Nephron progenitor cell (in vitro differentiated cells): ENCODE results near the gene ZDHHC14.

Experiments used
- DNase-seq: peaks from one replicate; pipeline ENCODE4 v3.0.0; 2021
- H3K27ac Mint-ChIP-seq: 2 replicates; pipeline ENCODE4 v1.8.0; 2021; ENCODE audit warnings: mild to moderate bottlenecking, moderate library complexity, mixed read lengths
- H3K27me3 Mint-ChIP-seq: 2 replicates; pipeline ENCODE4 v1.8.0; 2021; ENCODE audit warnings: mild to moderate bottlenecking, low read depth, mixed read lengths; ENCODE audit not compliant: poor library complexity
- H3K36me3 Mint-ChIP-seq: 2 replicates; pipeline ENCODE4 v1.8.0; 2021; ENCODE audit warnings: low read depth, mixed read lengths
- H3K4me1 Mint-ChIP-seq: 2 replicates; pipeline ENCODE4 v1.8.0; 2021; ENCODE audit warnings: mixed read lengths
- H3K4me3 Mint-ChIP-seq: 2 replicates; pipeline ENCODE4 v1.8.0; 2021; ENCODE audit warnings: mild to moderate bottlenecking, moderate library complexity, mixed read lengths
- H3K9me3 Mint-ChIP-seq: 2 replicates; pipeline ENCODE4 v1.8.0; 2021; ENCODE audit warnings: mild to moderate bottlenecking, moderate library complexity, mixed read lengths
- TF ChIP-seq, protein P1 (sequence below): fragments of 200-600 bp; sonication (generic); IDR thresholded peaks from 2 replicates; pipeline ENCODE4 v1.5.0; 2021; ENCODE audit warnings: antibody characterized with exemption

ZDHHC14 gene

DNA sequence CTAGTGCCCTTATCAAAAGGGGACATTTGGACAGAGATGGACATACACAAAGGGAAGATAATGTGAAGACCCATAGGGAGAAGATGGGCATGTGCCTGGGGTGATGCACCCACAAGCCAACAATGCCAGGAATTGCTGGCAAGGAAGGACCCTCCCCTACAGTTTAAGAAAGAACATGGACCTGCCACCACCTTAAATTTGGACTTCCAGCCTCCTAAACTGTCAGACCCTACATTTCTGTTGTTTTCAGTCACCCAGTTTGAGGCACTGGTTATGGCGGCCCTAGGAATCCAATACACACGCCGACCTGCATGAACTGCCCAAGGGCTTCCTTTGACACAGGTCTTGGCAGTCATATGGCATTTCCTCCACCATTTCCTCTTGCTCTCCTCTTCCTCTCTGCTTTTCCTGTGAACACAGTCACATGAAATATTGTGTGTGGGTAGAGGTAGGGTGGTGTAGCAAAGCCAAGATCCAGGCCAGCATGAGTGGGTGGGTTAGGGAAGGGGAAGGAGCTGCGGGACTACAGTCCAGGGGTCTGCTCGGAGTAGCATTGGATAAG is 115.6 kb downstream of the ZDHHC14 start:
- Mint-ChIP-seq H3K36me3 (no peaks in the 10 kb centered on the region), H3K9me3 (peaks cover 11% of the 10 kb centered on the region), H3K4me1 (no peaks in the 10 kb centered on the region), H3K27ac (no peak overlapping the region), H3K4me3 (no peak overlapping the region), H3K27me3 (peaks cover 2% of the 10 kb centered on the region)
- DNase-seq: no peak
- TF ChIP-seq, protein P1, sequence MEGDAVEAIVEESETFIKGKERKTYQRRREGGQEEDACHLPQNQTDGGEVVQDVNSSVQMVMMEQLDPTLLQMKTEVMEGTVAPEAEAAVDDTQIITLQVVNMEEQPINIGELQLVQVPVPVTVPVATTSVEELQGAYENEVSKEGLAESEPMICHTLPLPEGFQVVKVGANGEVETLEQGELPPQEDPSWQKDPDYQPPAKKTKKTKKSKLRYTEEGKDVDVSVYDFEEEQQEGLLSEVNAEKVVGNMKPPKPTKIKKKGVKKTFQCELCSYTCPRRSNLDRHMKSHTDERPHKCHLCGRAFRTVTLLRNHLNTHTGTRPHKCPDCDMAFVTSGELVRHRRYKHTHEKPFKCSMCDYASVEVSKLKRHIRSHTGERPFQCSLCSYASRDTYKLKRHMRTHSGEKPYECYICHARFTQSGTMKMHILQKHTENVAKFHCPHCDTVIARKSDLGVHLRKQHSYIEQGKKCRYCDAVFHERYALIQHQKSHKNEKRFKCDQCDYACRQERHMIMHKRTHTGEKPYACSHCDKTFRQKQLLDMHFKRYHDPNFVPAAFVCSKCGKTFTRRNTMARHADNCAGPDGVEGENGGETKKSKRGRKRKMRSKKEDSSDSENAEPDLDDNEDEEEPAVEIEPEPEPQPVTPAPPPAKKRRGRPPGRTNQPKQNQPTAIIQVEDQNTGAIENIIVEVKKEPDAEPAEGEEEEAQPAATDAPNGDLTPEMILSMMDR: no peak

DNA sequence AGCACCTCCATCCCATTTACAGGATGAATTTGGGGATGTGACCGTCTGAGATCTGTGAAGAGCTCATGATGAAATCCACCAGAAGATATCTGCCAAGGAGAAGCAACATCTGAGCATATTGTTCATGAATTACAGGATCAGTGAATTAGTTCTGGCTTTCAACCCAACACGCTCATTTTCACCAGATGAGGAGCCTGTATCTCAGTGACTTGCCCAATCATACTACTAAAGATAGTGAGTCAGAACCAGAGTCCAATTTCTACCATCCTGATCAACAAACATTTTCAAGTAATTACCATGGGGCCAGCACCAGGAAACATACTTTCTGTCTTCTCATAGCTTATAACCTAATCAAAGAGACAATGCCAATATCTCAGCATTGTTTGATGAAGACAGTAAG is 116.6 kb downstream of the ZDHHC14 start:
- H3K27ac Mint-ChIP-seq: no peak overlapping the region
- H3K4me3 Mint-ChIP-seq: no peak overlapping the region
- peaks cover 11% of the 10 kb centered on the region for H3K9me3 Mint-ChIP-seq
- TF ChIP-seq, protein P1: no peak
- H3K36me3 Mint-ChIP-seq: no peaks in the 10 kb centered on the region
- DNase-seq: no peak
- H3K4me1 Mint-ChIP-seq: no peaks in the 10 kb centered on the region
- H3K27me3 Mint-ChIP-seq: peaks cover 2% of the 10 kb centered on the region

DNA sequence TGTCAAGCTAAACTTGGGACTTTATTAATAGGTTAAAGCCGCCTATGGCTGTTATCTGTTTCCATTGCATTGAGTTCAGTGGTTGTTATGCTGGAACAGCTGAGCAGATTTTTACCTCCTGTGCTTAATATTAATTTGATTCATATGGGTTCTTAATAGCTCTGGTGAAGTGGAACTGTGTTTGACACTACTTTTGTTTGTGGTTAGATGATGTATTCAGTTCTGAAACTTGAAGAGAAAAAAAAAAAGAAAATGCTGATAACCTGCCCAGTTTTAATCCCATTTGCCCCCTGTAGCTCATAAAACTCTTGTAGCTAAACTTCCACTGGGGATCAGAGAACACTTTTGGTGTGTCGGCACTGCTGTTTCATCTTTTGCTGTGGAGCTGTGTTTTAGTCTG is 117.8 kb downstream of the ZDHHC14 start:
- no peaks in the 10 kb centered on the region for H3K4me1 Mint-ChIP-seq
- DNase-seq: no peak
- H3K36me3 Mint-ChIP-seq: no peaks in the 10 kb centered on the region
- H3K27ac Mint-ChIP-seq: no peak overlapping the region
- peaks cover 16% of the 10 kb centered on the region for H3K9me3 Mint-ChIP-seq
- TF ChIP-seq, protein P1: no peak
- peaks cover 2% of the 10 kb centered on the region for H3K27me3 Mint-ChIP-seq
- no peak overlapping the region for H3K4me3 Mint-ChIP-seq

DNA sequence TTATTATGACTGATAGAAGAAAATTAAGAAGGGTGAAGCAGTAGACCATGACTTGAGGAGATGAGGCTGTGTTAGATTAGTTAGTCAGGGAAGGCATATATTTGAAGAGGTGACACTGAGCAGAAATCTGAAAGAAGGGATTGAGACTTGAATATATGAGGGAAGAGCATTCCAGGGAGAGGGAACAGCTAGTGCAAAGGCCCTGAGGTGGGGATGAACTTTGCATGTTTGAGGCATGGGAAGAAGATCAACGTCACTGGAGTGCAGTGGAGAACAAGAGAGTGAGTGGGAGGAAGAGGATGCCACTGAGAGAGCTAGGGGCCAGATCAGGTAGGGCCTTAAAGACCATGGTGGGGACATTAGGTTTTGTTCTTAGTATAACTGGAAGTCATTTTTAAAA is 119.0 kb downstream of the ZDHHC14 start:
- Mint-ChIP-seq H3K36me3 (peaks cover 2% of the 10 kb centered on the region), H3K4me3 (no peak overlapping the region), H3K4me1 (no peaks in the 10 kb centered on the region), H3K27ac (no peak overlapping the region), H3K9me3 (peaks cover 24% of the 10 kb centered on the region), H3K27me3 (peaks cover 2% of the 10 kb centered on the region)
- TF ChIP-seq, protein P1: no peak
- DNase-seq: no peak

DNA sequence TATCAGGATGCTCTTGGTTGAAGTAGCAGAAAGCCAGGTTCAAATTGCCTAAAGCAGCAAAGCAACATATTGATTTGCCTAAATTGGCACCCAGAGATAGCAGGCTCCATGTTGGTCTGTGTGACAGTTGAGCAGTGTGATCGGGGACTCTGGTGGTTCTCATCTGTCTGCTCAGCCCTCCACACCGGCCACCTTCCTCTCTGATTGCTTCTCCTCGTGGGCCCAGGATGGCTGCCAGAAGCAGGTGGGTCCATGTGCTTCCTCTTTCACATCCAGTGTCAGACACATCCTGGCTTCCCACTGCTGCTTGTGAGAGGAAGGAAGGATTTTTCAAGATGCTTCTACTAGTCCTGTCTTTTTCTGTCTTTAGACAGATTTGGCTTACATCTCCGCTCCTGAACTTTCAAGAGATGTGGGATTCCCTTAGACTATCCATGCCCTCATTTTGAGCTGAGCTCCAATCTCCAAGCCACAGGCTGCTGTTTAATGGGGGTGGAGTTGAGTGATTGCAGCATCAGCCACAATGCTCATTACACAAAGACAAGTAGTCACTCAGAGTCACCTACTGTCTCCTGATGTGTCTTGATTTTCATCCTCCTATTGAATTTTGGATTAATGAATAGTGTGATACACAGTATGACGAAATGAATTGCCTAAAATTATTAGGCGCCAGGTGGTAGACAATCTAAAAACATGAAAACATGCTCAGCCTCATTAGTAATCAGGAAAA is 122.2 kb downstream of the ZDHHC14 start:
- peaks cover 2% of the 10 kb centered on the region for H3K27me3 Mint-ChIP-seq
- no peaks in the 10 kb centered on the region for H3K4me1 Mint-ChIP-seq
- TF ChIP-seq, protein P1: no peak
- no peak overlapping the region for H3K4me3 Mint-ChIP-seq
- H3K36me3 Mint-ChIP-seq: peaks cover 30% of the 10 kb centered on the region
- no peak for DNase-seq
- H3K27ac Mint-ChIP-seq: no peak overlapping the region
- peaks cover 48% of the 10 kb centered on the region for H3K9me3 Mint-ChIP-seq
